Measurements from ENCODE around the gene ARHGEF4. TPM values are rescaled to one million over a fixed set of nuclear protein-coding genes. Genes with fewer than 3 reads are reported as not detected.

ARHGEF4 gene
- total and polyA plus RNA-seq, 2 donors = 7.0 to 18.2 TPM

DNA sequence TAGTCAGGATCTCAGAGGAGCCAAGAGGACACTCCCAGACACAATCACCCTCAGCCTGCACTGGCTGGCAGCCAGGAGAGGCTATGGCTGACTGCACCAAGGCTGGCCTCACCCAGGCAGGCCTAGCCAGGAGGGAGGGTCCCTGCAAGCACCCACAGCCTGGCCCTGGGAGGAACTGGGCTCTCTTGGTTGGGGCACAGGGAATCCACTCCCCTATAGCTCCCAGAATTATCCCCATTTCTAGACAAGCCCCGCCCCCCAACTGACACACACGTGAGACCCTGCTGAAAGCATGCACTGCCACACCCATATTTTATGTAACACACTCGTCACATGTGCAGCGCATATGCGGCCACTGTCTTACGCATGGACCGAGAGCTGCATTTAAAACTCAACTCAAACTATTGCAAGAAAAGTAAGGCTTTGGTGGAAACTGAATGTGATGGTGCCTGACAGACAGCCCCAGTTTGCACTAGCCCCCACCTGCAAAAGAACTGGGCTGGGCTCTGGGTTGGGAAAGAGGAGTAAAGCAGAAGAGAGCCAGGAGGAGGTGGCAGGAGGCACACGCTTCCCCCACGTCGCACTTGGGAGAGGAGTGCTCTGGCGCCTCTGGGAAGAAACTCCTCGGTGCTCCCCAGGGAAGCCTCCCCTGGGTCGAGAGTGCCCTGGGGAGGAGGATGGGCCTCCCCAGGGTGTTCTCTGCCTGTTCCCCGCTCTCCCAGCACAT, 28.9 kb upstream of the ARHGEF4 start:
- WGBS = 72% methylated on average over 14 of the region's 14 CpGs
- Histone ChIP-seq H3K27ac (ENCODE audit: low read depth) (no peak overlapping the region), H3K36me3 (ENCODE audit: insufficient read depth) (no peaks in the 10 kb centered on the region), H3K4me1 (ENCODE audit: insufficient read depth) (no peaks in the 10 kb centered on the region), H3K4me3 (ENCODE audit: low read depth, low read length) (no peak overlapping the region)
- DNase-seq (ENCODE audit: extremely low spot score) = no peak

DNA sequence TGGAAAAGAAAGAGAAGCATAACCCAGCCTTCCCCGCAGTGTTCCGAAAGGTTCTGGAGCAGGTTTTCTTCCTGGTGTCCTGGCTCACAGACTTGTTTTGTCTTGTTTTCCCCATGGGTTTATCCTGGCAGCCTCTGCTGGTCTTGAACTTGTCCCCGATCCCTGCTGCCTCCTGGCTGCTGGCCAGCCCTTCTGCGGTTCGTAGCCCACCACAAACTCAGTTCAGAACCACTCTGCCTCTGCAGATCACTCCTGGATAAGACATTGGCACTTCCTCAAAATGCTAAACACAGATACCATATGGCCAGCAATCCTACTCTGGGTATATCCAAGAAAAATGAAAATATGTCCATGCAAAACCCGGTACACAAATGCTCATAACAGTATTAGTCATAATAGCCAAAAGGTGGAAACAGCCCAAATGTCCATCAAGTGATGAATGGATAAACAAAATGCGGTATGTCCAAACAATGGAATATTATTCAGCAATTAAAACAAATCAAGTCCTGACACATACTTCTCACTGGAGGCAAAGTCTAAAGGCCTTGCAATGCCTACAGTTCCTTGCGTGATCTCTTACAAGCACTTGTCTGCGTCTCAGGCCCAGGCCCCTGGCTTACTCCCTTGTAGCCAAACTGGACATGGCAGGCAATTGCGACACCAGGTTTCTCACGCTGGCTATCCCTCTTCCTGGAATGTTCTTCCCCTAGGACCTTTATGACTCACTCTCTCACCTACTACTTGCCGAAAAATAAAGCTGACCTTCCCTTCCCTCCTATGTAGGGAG, 28.0 kb upstream of the ARHGEF4 start:
- no peak overlapping the region for H3K4me3 ChIP-seq (ENCODE audit: low read depth, low read length)
- no peaks in the 10 kb centered on the region for H3K36me3 ChIP-seq (ENCODE audit: insufficient read depth)
- no peaks in the 10 kb centered on the region for H3K4me1 ChIP-seq (ENCODE audit: insufficient read depth)
- H3K27ac ChIP-seq (ENCODE audit: low read depth) = no peak overlapping the region
- DNase-seq (ENCODE audit: extremely low spot score) = no peak
- 75% methylated on average over 12 of the region's 12 CpGs for WGBS

DNA sequence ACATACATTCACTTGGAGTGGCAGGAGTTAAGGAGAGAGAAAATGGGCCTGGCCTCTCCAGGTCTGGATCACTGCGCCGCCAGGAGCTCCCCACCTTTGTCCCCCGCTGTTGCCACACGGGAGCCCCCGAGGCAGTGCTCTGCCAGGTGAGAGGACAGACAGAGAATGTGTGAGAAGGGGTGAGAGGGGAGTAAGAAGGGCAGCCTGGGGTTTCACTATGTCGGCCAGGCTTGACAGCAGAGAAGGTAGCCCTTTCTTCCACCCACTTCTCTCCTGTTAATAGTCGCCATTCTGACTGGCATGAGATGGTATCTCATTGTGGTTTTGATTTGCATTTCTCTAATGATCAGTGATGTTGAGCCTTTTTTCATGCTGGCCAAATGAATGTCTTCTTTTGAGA, 26.2 kb upstream of the ARHGEF4 start:
- Histone ChIP-seq H3K4me3 (ENCODE audit: low read depth, low read length) (no peak overlapping the region), H3K4me1 (ENCODE audit: insufficient read depth) (no peaks in the 10 kb centered on the region), H3K36me3 (ENCODE audit: insufficient read depth) (no peaks in the 10 kb centered on the region), H3K27ac (ENCODE audit: low read depth) (no peak overlapping the region)
- 50% methylated on average over 7 of the region's 7 CpGs for WGBS
- no peak for DNase-seq (ENCODE audit: extremely low spot score)

DNA sequence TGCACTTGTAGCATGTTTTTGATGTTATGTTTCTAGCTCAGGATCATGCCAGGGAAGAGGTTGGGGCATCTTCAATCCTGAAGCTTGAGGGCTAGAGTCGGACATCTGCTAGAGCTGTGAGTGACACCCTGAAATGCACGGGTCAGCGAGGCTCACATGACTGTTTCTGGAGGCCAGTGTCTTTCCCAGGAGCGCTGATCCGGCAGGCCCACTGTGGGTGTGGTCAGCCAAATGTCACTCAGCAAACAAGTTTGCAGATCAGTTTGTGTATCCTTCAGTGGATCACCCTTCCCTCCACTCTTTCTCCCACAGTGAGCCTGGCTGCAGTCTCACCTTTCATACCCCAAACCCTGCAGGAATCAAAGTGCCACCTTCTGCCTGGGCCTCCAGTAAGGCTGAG, 23.0 kb upstream of the ARHGEF4 start:
- no peak for DNase-seq (ENCODE audit: extremely low spot score)
- 63% methylated on average over 5 of the region's 5 CpGs for WGBS
- H3K27ac ChIP-seq (ENCODE audit: low read depth) = no peak overlapping the region
- H3K4me1 ChIP-seq (ENCODE audit: insufficient read depth) = no peaks in the 10 kb centered on the region
- H3K36me3 ChIP-seq (ENCODE audit: insufficient read depth) = no peaks in the 10 kb centered on the region
- H3K4me3 ChIP-seq (ENCODE audit: low read depth, low read length) = no peak overlapping the region

DNA sequence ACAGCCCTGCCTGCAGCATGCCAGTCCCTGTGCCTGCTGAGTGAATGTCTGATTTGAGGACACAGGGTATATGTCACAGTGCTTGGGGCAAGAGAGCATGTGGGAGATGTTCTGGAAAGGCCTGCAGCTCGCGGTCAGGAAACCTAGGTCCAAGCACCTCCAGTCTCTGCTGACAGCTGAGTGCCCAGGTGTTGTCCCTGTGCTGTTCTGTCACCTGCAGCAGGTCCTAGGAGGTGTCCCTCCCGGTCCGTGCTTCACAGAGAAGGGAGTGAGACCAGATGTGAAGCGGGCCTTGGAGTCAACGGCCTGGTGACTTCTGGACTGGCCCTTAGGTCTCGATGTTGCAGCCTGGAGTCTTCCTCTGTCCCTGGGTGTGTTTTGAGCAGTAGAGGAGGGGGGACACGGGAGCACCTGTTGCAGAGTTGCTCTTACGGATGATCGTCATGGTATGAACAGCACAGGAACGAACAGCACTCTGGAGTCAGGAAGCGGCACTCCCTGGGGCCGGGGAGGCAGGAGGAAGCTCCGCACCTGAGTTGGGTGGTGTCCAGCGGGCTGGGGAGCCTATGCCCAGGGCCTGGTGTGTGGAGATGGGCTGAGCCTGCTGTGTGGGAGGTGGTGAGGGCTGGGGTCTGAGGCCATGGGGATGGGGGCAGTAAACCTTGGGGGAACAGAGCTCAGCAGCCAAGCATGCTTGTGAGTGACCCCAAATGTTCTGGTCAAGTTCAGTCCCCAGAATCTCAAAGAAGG, 21.6 kb upstream of the ARHGEF4 start:
- no peaks in the 10 kb centered on the region for H3K4me1 ChIP-seq (ENCODE audit: insufficient read depth)
- DNase-seq (ENCODE audit: extremely low spot score) = no peak
- no peak overlapping the region for H3K27ac ChIP-seq (ENCODE audit: low read depth)
- no peak overlapping the region for H3K4me3 ChIP-seq (ENCODE audit: low read depth, low read length)
- H3K36me3 ChIP-seq (ENCODE audit: insufficient read depth) = no peaks in the 10 kb centered on the region
- WGBS = 91% methylated on average over 15 of the region's 15 CpGs

DNA sequence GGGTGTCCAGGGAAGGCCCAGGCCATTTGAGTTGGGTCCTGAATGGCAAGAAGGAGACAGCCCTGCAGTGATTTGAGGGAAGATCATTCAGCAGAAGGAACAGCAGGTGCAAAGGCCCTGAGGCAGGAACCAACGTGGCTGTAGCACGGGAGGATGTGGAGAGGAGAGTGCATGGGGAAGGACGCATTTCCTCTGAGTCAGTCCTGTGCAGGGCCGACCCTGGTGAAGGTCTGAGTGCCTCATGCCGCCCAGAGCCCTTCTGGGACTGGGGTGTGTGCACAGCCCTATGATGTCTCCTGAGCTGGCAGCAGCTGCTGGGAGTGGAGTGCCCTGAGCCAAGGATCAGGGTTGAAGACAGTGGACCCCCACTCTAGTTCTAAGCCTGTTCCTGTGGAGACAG, 17.9 kb upstream of the ARHGEF4 start:
- Histone ChIP-seq H3K36me3 (ENCODE audit: insufficient read depth) (no peaks in the 10 kb centered on the region), H3K4me3 (ENCODE audit: low read depth, low read length) (no peak overlapping the region), H3K4me1 (ENCODE audit: insufficient read depth) (no peaks in the 10 kb centered on the region), H3K27ac (ENCODE audit: low read depth) (no peak overlapping the region)
- WGBS = 81% methylated on average over 5 of the region's 5 CpGs
- no peak for DNase-seq (ENCODE audit: extremely low spot score)

DNA sequence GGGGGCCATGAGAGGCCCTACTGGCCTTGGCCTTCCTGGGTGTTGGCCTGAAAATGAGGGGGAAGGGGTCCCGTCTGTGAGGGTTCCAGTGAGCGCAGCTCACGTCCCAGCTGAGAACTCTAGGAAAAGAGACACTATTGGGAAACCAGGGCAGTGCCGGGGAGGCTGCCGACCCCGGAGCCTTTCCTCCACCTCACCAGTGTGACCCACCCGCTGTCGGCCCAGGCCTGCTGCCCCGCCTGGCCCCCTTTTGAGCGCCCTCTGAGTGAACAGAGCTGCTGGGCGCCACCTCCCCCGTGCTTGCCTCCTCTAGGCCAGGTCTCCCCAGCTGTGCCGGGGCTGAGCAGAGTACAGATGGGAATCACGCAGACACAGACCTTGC, 17.5 kb upstream of the ARHGEF4 start:
- no peak overlapping the region for H3K4me3 ChIP-seq (ENCODE audit: low read depth, low read length)
- no peak for DNase-seq (ENCODE audit: extremely low spot score)
- no peaks in the 10 kb centered on the region for H3K4me1 ChIP-seq (ENCODE audit: insufficient read depth)
- no peaks in the 10 kb centered on the region for H3K36me3 ChIP-seq (ENCODE audit: insufficient read depth)
- WGBS = 79% methylated on average over 14 of the region's 14 CpGs
- H3K27ac ChIP-seq (ENCODE audit: low read depth) = no peak overlapping the region

DNA sequence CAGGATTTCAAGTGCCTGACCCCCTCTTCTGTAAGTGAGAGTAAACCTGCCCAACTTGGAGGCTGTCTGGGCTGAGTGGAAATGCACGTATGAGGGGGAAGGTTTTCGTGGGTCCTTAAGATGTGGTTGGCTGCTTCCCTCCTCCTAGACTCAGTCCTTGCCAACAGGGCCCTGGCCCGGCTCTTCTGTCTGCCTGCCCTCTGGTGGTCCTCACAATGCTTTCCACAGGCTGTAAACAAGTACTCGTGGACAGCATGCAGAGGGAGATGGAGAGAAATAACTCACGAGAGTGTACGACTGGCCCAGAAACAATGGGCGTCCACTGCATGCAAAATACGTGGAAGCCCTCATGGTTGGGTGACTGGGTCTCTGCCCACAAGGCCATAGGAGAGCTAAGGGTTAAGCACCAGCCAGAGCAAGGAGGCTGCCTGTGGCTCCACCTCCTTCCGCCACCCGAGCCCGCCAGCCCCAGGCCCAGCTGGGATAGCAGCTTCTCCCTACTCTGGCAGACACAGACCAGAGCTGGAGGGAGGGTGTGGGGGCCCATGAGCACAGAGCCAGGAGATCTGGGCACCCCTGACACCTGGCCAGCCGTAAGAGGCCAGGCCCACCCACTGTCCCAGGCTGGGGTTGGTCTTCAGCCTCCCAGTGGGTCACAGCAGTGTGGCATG, 17.0 kb upstream of the ARHGEF4 start:
- DNase-seq (ENCODE audit: extremely low spot score) = no peak
- Histone ChIP-seq H3K27ac (ENCODE audit: low read depth) (no peak overlapping the region), H3K4me3 (ENCODE audit: low read depth, low read length) (no peak overlapping the region), H3K36me3 (ENCODE audit: insufficient read depth) (no peaks in the 10 kb centered on the region), H3K4me1 (ENCODE audit: insufficient read depth) (no peaks in the 10 kb centered on the region)
- WGBS = 36% methylated on average over 12 of the region's 12 CpGs

DNA sequence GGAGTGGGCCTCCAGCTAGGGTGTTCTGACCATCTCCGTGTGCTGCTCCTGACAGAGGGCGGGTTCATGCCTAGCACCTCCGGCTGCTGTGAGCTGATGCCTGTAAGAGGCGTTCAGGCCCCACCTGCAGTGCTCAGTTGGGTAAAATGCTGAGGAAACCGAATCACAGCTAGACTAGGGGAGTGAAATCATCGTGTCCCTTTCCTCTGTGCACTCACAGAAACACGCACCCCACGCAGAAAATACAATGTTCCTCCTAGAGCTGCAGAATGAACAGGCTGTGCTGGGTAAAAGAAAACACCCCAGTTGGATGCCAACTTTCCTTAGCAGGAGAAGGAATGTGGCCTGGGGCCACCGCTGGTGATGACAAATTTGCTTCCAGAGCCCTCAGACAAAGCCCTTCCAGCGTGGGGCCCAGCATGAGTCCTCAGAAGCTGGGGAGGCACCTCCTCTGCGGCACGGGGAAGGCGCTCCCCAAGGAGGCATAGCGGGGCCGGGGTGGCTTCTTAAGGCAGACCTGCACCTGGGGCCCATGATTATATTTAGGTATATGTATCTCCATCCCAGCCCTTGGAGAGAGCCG, 16.3 kb upstream of the ARHGEF4 start:
- no peak overlapping the region for H3K4me3 ChIP-seq (ENCODE audit: low read depth, low read length)
- DNase-seq (ENCODE audit: extremely low spot score) = no peak
- no peak overlapping the region for H3K27ac ChIP-seq (ENCODE audit: low read depth)
- H3K4me1 ChIP-seq (ENCODE audit: insufficient read depth) = no peaks in the 10 kb centered on the region
- 37% methylated on average over 16 of the region's 16 CpGs for WGBS
- no peaks in the 10 kb centered on the region for H3K36me3 ChIP-seq (ENCODE audit: insufficient read depth)

DNA sequence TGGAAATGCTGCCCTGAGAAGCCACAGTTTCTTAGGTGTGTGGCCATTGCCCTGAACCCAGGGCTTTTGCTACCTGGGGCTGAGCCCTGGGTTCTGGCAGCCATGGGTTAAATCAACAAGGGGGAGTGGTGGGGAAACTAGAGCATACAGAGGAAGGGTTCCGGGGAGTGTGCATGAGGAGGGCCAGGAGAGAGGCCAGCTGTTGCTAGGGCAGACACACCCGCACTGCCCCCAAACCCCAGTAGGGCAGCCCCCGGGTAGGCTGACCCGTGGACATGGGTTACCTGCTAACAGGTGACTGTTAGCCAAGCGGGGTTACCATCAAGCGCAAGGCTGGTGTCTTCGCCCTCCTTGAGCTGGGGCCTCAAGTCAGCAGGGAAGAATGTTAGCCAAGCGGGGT, 14.8 kb upstream of the ARHGEF4 start:
- no peak for DNase-seq (ENCODE audit: extremely low spot score)
- H3K36me3 ChIP-seq (ENCODE audit: insufficient read depth) = no peaks in the 10 kb centered on the region
- H3K4me3 ChIP-seq (ENCODE audit: low read depth, low read length) = no peak overlapping the region
- no peaks in the 10 kb centered on the region for H3K4me1 ChIP-seq (ENCODE audit: insufficient read depth)
- H3K27ac ChIP-seq (ENCODE audit: low read depth) = no peak overlapping the region
- 81% methylated on average over 7 of the region's 8 CpGs for WGBS

DNA sequence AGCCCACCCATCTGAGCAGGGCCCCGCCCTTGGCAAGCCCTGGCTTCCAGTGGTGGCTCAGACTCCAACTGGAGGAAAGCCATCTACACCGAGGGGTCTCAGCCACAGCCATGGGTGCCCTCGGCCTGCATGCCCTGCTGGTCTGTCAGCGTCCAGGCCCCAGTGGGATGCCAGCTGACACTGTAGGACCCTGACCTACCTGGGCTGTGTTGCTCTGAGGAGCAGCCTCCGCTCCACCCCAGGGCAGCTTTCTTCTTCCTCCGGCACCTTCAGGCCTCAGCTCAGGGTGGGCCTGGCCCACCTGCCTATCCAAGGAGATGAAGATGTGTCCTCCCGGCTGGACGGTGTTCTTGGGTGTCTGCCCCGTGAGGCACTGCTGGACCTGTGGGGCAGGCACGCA, 13.9 kb upstream of the ARHGEF4 start:
- Histone ChIP-seq H3K36me3 (ENCODE audit: insufficient read depth) (no peaks in the 10 kb centered on the region), H3K4me1 (ENCODE audit: insufficient read depth) (no peaks in the 10 kb centered on the region), H3K27ac (ENCODE audit: low read depth) (no peak overlapping the region), H3K4me3 (ENCODE audit: low read depth, low read length) (no peak overlapping the region)
- DNase-seq (ENCODE audit: extremely low spot score) = no peak
- WGBS = 93% methylated on average over 10 of the region's 10 CpGs

DNA sequence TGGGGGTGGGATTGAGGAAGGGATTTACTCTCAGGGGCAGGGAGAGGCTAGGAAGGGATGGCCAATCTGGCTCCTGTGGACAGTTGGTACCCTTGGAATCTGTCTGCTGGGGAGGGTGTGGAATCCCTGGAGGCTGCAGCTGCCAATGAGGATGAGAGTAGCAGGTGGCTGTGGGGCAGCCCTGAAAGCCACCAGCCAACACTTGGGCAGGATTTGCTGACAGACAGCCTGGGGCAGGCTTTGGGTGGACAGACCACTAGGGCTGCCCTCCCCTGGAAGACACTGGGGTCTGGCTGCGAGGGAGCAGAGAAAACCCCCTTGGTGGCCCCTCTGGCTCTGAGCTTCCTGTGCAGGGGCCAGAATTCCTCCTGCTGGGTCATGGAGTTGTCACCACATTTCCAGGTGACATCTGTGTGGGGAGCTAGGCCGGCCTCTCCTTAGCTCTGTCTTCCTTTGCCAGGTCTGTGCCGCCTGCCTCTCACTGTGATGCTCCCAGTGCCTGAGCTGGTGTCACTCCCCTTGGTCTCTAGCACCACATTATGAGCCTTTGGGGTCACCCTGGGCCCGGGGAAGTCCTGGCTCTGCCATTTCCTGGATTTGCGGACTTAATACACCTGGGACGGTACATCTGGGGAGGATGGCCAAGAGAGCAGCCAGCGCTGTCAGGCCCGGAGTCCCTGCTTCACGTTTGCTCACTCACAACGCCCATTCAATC, 13.4 kb upstream of the ARHGEF4 start:
- no peak for DNase-seq (ENCODE audit: extremely low spot score)
- H3K27ac ChIP-seq (ENCODE audit: low read depth) = no peak overlapping the region
- no peaks in the 10 kb centered on the region for H3K4me1 ChIP-seq (ENCODE audit: insufficient read depth)
- H3K4me3 ChIP-seq (ENCODE audit: low read depth, low read length) = no peak overlapping the region
- H3K36me3 ChIP-seq (ENCODE audit: insufficient read depth) = no peaks in the 10 kb centered on the region
- WGBS = 84% methylated on average over 10 of the region's 10 CpGs
